Suprapubic skin (tissue), 4 donors: ENCODE results near the gene ZSWIM6. TPM values are rescaled to one million over a fixed set of nuclear protein-coding genes. Genes with fewer than 3 reads are reported as not detected.

Experiments used
- DNase-seq, 2 donors: peaks; one replicate each; pipeline ENCODE4 v3.0.0-alpha.2; 2019; ENCODE audit warnings: low spot score in 2 of 2
- H3K27ac ChIP-seq: fragments of 200-600 bp; sonication (generic); one replicate; pipeline ENCODE4 v1.5.1; 2019
- H3K27me3 ChIP-seq: fragments of 200-600 bp; sonication (generic); one replicate; pipeline ENCODE4 v1.5.1; 2019
- H3K36me3 ChIP-seq: fragments of 200-600 bp; sonication (generic); one replicate; pipeline ENCODE4 v1.5.1; 2019
- H3K4me1 ChIP-seq: fragments of 200-600 bp; sonication (generic); one replicate; pipeline ENCODE4 v1.5.1; 2019
- H3K4me3 ChIP-seq: fragments of 200-600 bp; sonication (generic); one replicate; pipeline ENCODE4 v1.5.1; 2019; ENCODE audit warnings: mild to moderate bottlenecking
- H3K9me3 ChIP-seq: fragments of 200-600 bp; sonication (generic); one replicate; pipeline ENCODE4 v1.5.1; 2019
- CTCF ChIP-seq, 2 donors: fragments of 200-600 bp in 1 of 2; fragments of 450-650 bp in 1 of 2; sonication (generic) in 1 of 2; IDR thresholded peaks; one replicate each; pipeline ENCODE4 v1.5.1; 2016 to 2019; ENCODE audit warnings: antibody characterized with exemption in 2 of 2, mild to moderate bottlenecking in 1 of 2, moderate library complexity in 1 of 2
- EP300 ChIP-seq: sonication (generic); formaldehyde crosslinking; IDR thresholded peaks from one replicate; pipeline ENCODE4 v1.6.1; 2017; ENCODE audit warnings: antibody characterized with exemption
- POLR2A ChIP-seq, 2 donors: fragments of 450-650 bp; IDR thresholded peaks; one replicate each; pipeline ENCODE4 v1.6.1; 2017; ENCODE audit warnings: antibody characterized with exemption in 2 of 2, mild to moderate bottlenecking in 2 of 2, moderate library complexity in 2 of 2
- POLR2AphosphoS5 ChIP-seq, 3 donors: sonication (generic); formaldehyde crosslinking; IDR thresholded peaks; one replicate each; pipeline ENCODE4 v1.6.1; 2017; ENCODE audit warnings: antibody characterized with exemption in 3 of 3
- WGBS: methylation state at CpG from one replicate; pipeline ENCODE4 v1.1.5; 2018; 5-methylcytosine and 5-hydroxymethylcytosine counted together
- total RNA-seq, 4 donors: library from RNA; depleted of rRNA; stranded (reverse); fragments of >200 nt; gene quantifications; one replicate each; pipeline ENCODE4 v1.1.0, GENCODE V29; 2016

Gene ZSWIM6
- total RNA-seq, 4 donors from 2014 or later = 7.3 to 12.2 (median 8.2) TPM

- no peak overlapping the region for H3K27ac ChIP-seq
- no peak for DNase-seq
- WGBS = 99% methylated on average over 4 of the region's 4 CpGs
- no peak overlapping the region for H3K4me3 ChIP-seq
- H3K27me3 ChIP-seq = no peaks in the 10 kb centered on the region
- no peaks in the 10 kb centered on the region for H3K36me3 ChIP-seq
- peaks cover 6% of the 10 kb centered on the region for H3K4me1 ChIP-seq
- H3K9me3 ChIP-seq = peaks cover 10% of the 10 kb centered on the region
- TF ChIP-seq POLR2A (IDR thresholded peaks at IDR 0.05) (no peak), EP300 (no peak), POLR2AphosphoS5 (IDR thresholded peaks at IDR 0.05) (no peak), CTCF (IDR thresholded peaks at IDR 0.05) (no peak)
Measured at GRCh38 chr5:61441742-61442141, 109.7 kb downstream of the ZSWIM6 start.

- Histone ChIP-seq H3K27me3 (no peaks in the 10 kb centered on the region), H3K4me1 (peaks cover 22% of the 10 kb centered on the region), H3K27ac (no peak overlapping the region), H3K9me3 (peaks cover 5% of the 10 kb centered on the region), H3K36me3 (no peaks in the 10 kb centered on the region), H3K4me3 (no peak overlapping the region)
- no peak for DNase-seq
- WGBS = 97% methylated on average over 2 of the region's 2 CpGs
- no peak for TF ChIP-seq POLR2A (IDR thresholded peaks at IDR 0.05)
- no peak for TF ChIP-seq EP300
- TF ChIP-seq POLR2AphosphoS5 (IDR thresholded peaks at IDR 0.05) = no peak
- TF ChIP-seq CTCF (IDR thresholded peaks at IDR 0.05) = no peak
Measured at GRCh38 chr5:61447780-61448495, 115.9 kb downstream of the ZSWIM6 start.

GRCh38 chr5:61449804-61450492, 117.9 kb downstream of the ZSWIM6 start:
- Histone ChIP-seq H3K27ac (peak overlapping the region; percentile 57), H3K9me3 (peaks cover 4% of the 10 kb centered on the region), H3K4me3 (no peak overlapping the region), H3K27me3 (no peaks in the 10 kb centered on the region), H3K4me1 (peaks cover 22% of the 10 kb centered on the region), H3K36me3 (no peaks in the 10 kb centered on the region)
- no peak for DNase-seq
- no peak for TF ChIP-seq POLR2AphosphoS5 (IDR thresholded peaks at IDR 0.05)
- no peak for TF ChIP-seq EP300
- no peak for TF ChIP-seq CTCF (IDR thresholded peaks at IDR 0.05)
- no peak for TF ChIP-seq POLR2A (IDR thresholded peaks at IDR 0.05)
- WGBS = 66% methylated on average over 2 of the region's 2 CpGs

GRCh38 chr5:61450493-61451279, 118.6 kb downstream of the ZSWIM6 start:
- H3K4me1 ChIP-seq = peaks cover 22% of the 10 kb centered on the region
- DNase-seq = no peak
- WGBS = 66% methylated on average over 1 of the region's 1 CpG
- peak overlapping the region; percentile 57 for H3K27ac ChIP-seq
- TF ChIP-seq POLR2A (IDR thresholded peaks at IDR 0.05) = no peak
- no peak for TF ChIP-seq CTCF (IDR thresholded peaks at IDR 0.05)
- no peak for TF ChIP-seq EP300
- no peak for TF ChIP-seq POLR2AphosphoS5 (IDR thresholded peaks at IDR 0.05)
- peaks cover 4% of the 10 kb centered on the region for H3K9me3 ChIP-seq
- H3K4me3 ChIP-seq = no peak overlapping the region
- H3K27me3 ChIP-seq = no peaks in the 10 kb centered on the region
- H3K36me3 ChIP-seq = no peaks in the 10 kb centered on the region
